T-cell (primary cell): ENCODE results near the gene BRD3OS. TPM values are rescaled to one million over a fixed set of nuclear protein-coding genes. Genes with fewer than 3 reads are reported as not detected.
A peak's percentile ranks its signal among the peaks of the same experiment; 100 is the strongest.

Source experiments
- ATAC-seq, 4 experiments: fragments of 200-7000 bp in 3 of 4; fragments of 150-1000 bp in 1 of 4; cut with Tn5 transposase; replicated peaks in 1 of 4; 1 replicate in 3 of 4; 2 replicates in 1 of 4; pipeline ENCODE4 v1.10.0; 2021; ENCODE audit warnings: moderate library complexity in 3 of 4, mild to moderate bottlenecking in 2 of 4, moderate number of reproducible peaks in 1 of 4
- CTCF ChIA-PET, 2 donors: fragments of 300-600 bp; sonication (Branson Sonifier 250); formaldehyde crosslinking; loops; one replicate each; lab custom pipeline; 2022; ENCODE audit warnings: antibody characterized with exemption in 2 of 2; lab: Charles Lee
- POLR2A ChIA-PET, 2 donors: fragments of 300-600 bp; sonication (Branson Sonifier 250); formaldehyde crosslinking; loops; one replicate each; lab custom pipeline; 2022; ENCODE audit warnings: antibody characterized with exemption in 2 of 2; lab: Charles Lee
- DNase-seq, 35 experiments: peaks; one replicate each; pipeline versions ENCODE4 v3.0.0 to v3.0.0-alpha.2; 2013 to 2023
- H3K27ac ChIP-seq: one replicate; pipeline ENCODE4 v1.5.1; 2013; ENCODE audit warnings: low read length
- H3K27me3 ChIP-seq, 2 experiments: replicated peaks in 1 of 2; 1 replicate in 1 of 2; 2 replicates in 1 of 2; pipeline versions ENCODE4 v1.6.1 to v1.7.0; 2013; ENCODE audit warnings: low read length in 1 of 2, mixed read lengths in 1 of 2; ENCODE audit not compliant: control insufficient read depth in 2 of 2, insufficient read depth in 2 of 2; ENCODE audit errors: extremely low read depth in 1 of 2
- H3K36me3 ChIP-seq, 2 donors: 1 replicate in 1 of 2; 2 replicates in 1 of 2; pipeline versions ENCODE4 v1.6.1 to v1.7.0; 2013; ENCODE audit warnings: low read length in 1 of 2; ENCODE audit not compliant: control insufficient read depth in 2 of 2, insufficient read depth in 1 of 2; ENCODE audit errors: extremely low read depth in 1 of 2
- H3K4me1 ChIP-seq, 2 experiments: 1 replicate in 1 of 2; 2 replicates in 1 of 2; pipeline versions ENCODE4 v1.6.1 to v1.7.0; 2013; ENCODE audit warnings: low read length in 2 of 2, mixed read lengths in 1 of 2; ENCODE audit not compliant: insufficient read depth in 2 of 2, control insufficient read depth in 1 of 2; ENCODE audit errors: extremely low read depth in 1 of 2
- H3K4me3 ChIP-seq, 2 donors: 1 replicate in 1 of 2; 2 replicates in 1 of 2; pipeline versions ENCODE4 v1.5.1 to v1.7.0; 2013; ENCODE audit warnings: mild to moderate bottlenecking in 2 of 2, low read length in 1 of 2, moderate library complexity in 1 of 2; ENCODE audit not compliant: control insufficient read depth in 1 of 2; ENCODE audit errors: extremely low read depth in 1 of 2
- H3K9me3 ChIP-seq: 2 replicates; pipeline ENCODE4 v1.7.0; 2013
- H3K27ac Mint-ChIP-seq, 2 donors: one replicate each; pipeline ENCODE4 v1.8.0; 2020 to 2021; ENCODE audit warnings: mild to moderate bottlenecking in 2 of 2, mixed read lengths in 2 of 2
- H3K27me3 Mint-ChIP-seq, 2 donors: one replicate each; pipeline ENCODE4 v1.8.0; 2021 to 2022; ENCODE audit warnings: mixed read lengths in 2 of 2
- H3K36me3 Mint-ChIP-seq: one replicate; pipeline ENCODE4 v1.8.0; 2021; ENCODE audit warnings: mixed read lengths
- H3K4me1 Mint-ChIP-seq, 3 donors: one replicate each; pipeline ENCODE4 v1.8.0; 2020 to 2022; ENCODE audit warnings: mixed read lengths in 3 of 3, mild to moderate bottlenecking in 1 of 3
- H3K4me3 Mint-ChIP-seq, 3 donors: one replicate each; pipeline ENCODE4 v1.8.0; 2020 to 2022; ENCODE audit warnings: mild to moderate bottlenecking in 3 of 3, mixed read lengths in 3 of 3, moderate library complexity in 3 of 3
- H3K9me3 Mint-ChIP-seq, 3 donors: one replicate each; pipeline ENCODE4 v1.8.0; 2020 to 2022; ENCODE audit warnings: mixed read lengths in 3 of 3
- WGBS: methylation state at CpG from one replicate; pipeline ENCODE4 v1.1.5; 2013; ENCODE audit warnings: missing lambda C conversion rate; ENCODE audit not compliant: insufficient coverage; 5-methylcytosine and 5-hydroxymethylcytosine counted together
- total RNA-seq, 35 experiments: library from RNA in 6 of 35; stranded (reverse) in 6 of 35; fragments of 120-200 nt in 1 of 35; gene quantifications; one replicate each; pipeline versions ENCODE4 v1.2.1 to v1.2.4 and lab custom pipeline; 2013 to 2026

The BRD3OS gene
- total RNA-seq, 5 donors from 2014 or later (not counting 1 experiment from before 2014, with no cell fraction given): 8.4 to 18.0 (median 16.5) TPM

DNA sequence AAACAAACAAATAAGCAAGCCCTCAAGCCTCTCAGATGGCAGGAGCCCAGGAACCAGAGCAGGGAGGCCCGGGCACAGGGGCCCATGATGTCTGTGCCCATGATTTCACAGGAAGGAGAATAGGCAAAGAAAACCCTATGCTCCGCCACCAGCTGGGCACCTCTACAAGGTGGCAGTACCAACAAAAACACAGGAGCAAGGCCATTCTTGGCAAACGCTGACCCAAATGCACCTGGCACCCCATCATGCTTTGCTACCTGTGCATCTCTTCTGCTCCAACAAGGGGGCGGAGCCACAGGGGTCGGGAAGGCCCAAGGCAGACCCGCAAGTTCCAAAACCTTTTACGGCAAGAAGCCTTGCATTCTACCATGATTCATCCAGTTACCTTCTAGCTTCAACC lies 39.4 kb downstream of the BRD3OS start:
- Mint-ChIP-seq H3K9me3 (no peaks in the 10 kb centered on the region), H3K27ac (peak overlapping the region; percentile 34 to 55), H3K27me3 (no peaks in the 10 kb centered on the region), H3K36me3 (no peaks in the 10 kb centered on the region), H3K4me1 (peaks cover 46 to 66% (median 66%) of the 10 kb centered on the region in 3 donors), H3K4me3 (peak overlapping the region; percentile 85 to 92 (median 88))
- ATAC-seq (no peak), DNase-seq (no peak)
- CTCF ChIA-PET: no interaction called here
- 93% methylated on average over 7 of the region's 7 CpGs for WGBS
- no peak overlapping the region for H3K27ac ChIP-seq
- no peak overlapping the region for H3K4me3 ChIP-seq
- POLR2A ChIA-PET: no interaction called here
- peaks cover 0 to 6% of the 10 kb centered on the region in 2 experiments for H3K27me3 ChIP-seq
- peaks cover 8 to 82% of the 10 kb centered on the region in 2 experiments for H3K4me1 ChIP-seq
- H3K36me3 ChIP-seq: peaks cover 0 to 3% of the 10 kb centered on the region in 2 donors
- no peaks in the 10 kb centered on the region for H3K9me3 ChIP-seq

- Histone ChIP-seq H3K27ac (peak overlapping the region; percentile 46), H3K4me3 (peak overlapping the region; percentile 67 to 76), H3K27me3 (peaks cover 0 to 17% of the 10 kb centered on the region in 2 experiments), H3K36me3 (peaks cover 0 to 3% of the 10 kb centered on the region in 2 donors), H3K4me1 (peaks cover 6 to 71% of the 10 kb centered on the region in 2 experiments), H3K9me3 (no peaks in the 10 kb centered on the region)
- Mint-ChIP-seq H3K4me3 (peak overlapping the region; percentile 85 to 92 (median 88)), H3K36me3 (no peaks in the 10 kb centered on the region), H3K27me3 (peaks cover 7 to 8% of the 10 kb centered on the region in 2 donors), H3K4me1 (peaks cover 37 to 56% (median 55%) of the 10 kb centered on the region in 3 donors), H3K27ac (peak overlapping the region; percentile 91 to 92), H3K9me3 (no peaks in the 10 kb centered on the region)
- DNase-seq (peak in 34 of 35 experiments; percentile 16 to 72 (median 44)), ATAC-seq (peak in 2 of 4 experiments; percentile 12 to 13)
- WGBS: 19% methylated on average over 16 of the region's 28 CpGs
- ChIA-PET POLR2A (interaction anchor here in 1 of 2 donors (0.6 kb wide), 1 partner anchor 70 kb away, joined by 3 read pairs; the partner anchor contains the start of gene WDR5), CTCF (interaction anchor here in 1 of 2 donors (0.5 to 1.3 kb wide), 2 partner anchors 33 to 39 kb away, joined by 3 read pairs; no protein-coding TSS in a partner anchor)
Observed at GRCh38 chr9:134065612-134066419, 40.5 kb downstream of the BRD3OS start.

GRCh38 chr9:134066526-134066912 lies 41.2 kb downstream of the BRD3OS start:
- Mint-ChIP-seq H3K27ac (peak overlapping the region; percentile 91 to 92), H3K36me3 (no peaks in the 10 kb centered on the region), H3K27me3 (peaks cover 10 to 12% of the 10 kb centered on the region in 2 donors), H3K9me3 (no peaks in the 10 kb centered on the region), H3K4me1 (peaks cover 33 to 49% (median 48%) of the 10 kb centered on the region in 3 donors), H3K4me3 (peak overlapping the region; percentile 85 to 92 (median 88))
- ChIA-PET POLR2A (no interaction called here), CTCF (interaction anchor here in 1 of 2 donors (1.3 kb wide), 1 partner anchor 40 kb away, joined by 3 read pairs; no protein-coding TSS in a partner anchor)
- no peak for ATAC-seq
- Histone ChIP-seq H3K4me1 (peaks cover 6 to 64% of the 10 kb centered on the region in 2 experiments), H3K27ac (peak overlapping the region; percentile 46), H3K9me3 (no peaks in the 10 kb centered on the region), H3K4me3 (peak overlapping the region; percentile 67 to 76), H3K27me3 (peaks cover 0 to 24% of the 10 kb centered on the region in 2 experiments), H3K36me3 (peaks cover 0 to 3% of the 10 kb centered on the region in 2 donors)
- 15% methylated on average over 6 of the region's 9 CpGs for WGBS
- peak in 1 of 35 experiments; percentile 30 for DNase-seq

DNA sequence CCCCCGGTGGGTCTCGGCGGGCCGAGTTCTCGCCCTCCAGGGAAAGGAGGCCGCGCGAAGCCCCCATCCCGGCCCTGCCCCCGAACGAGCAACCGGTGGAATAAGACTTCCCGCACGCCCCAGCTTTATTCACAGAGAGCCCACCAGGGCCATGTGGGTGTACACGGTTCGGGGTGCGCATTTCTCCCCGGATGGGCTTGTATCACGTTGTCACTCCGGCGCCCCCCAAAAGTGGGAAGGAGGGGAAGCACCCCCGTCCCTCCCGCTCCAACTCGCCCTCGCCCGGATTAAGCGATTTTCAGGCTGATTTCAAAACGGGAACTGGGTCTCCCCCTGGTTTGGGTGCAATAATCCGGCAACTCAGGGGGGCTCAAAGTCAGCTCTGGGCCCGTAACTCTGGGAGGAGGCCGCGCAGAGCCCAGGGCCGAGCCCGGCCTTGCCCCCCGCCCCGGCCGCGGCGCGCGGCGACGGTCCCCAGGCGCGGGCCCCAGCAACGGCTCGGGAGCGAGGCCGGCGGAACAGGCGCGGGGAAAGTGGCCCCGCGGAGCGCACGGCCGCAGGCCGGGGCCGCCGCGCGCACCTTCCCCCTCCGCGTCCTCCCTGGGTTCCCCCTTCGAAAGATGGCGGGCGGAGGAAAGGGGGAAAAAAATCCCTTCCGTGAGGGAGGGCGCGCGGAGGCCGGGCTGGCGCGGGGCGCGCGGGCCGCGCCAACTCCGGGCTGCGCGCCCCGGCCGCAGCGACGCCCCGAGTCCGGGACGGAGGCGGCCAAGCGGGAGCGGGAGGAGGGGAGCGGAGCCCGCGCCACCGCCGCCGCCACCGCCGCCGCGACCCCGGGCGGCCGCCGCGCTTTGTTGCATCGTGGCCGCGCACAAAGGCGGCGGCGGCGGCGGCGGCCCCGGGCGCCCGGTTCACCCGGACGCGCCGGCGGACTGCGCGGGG lies 41.9 kb downstream of the BRD3OS start:
- ChIA-PET CTCF (interaction anchor here in 1 of 2 donors (1.3 kb wide), 1 partner anchor 40 kb away, joined by 3 read pairs; no protein-coding TSS in a partner anchor), POLR2A (no interaction called here)
- Mint-ChIP-seq H3K9me3 (no peaks in the 10 kb centered on the region), H3K4me3 (peak overlapping the region; percentile 85 to 92 (median 88)), H3K36me3 (no peaks in the 10 kb centered on the region), H3K27me3 (peaks cover 11 to 19% of the 10 kb centered on the region in 2 donors), H3K27ac (peak overlapping the region; percentile 69 to 83), H3K4me1 (peaks cover 33 to 48% (median 44%) of the 10 kb centered on the region in 3 donors)
- DNase-seq: peak in 25 of 35 experiments; percentile 16 to 80 (median 34)
- Histone ChIP-seq H3K4me3 (peak overlapping the region; percentile 67 to 76), H3K4me1 (peaks cover 6 to 57% of the 10 kb centered on the region in 2 experiments), H3K9me3 (no peaks in the 10 kb centered on the region), H3K27ac (peak overlapping the region; percentile 46), H3K36me3 (peaks cover 0 to 3% of the 10 kb centered on the region in 2 donors), H3K27me3 (peaks cover 0 to 26% of the 10 kb centered on the region in 2 experiments)
- peak; percentile 8 to 19 (median 15) for ATAC-seq
- under 1% methylated on average over 112 of the region's 126 CpGs for WGBS

DNA sequence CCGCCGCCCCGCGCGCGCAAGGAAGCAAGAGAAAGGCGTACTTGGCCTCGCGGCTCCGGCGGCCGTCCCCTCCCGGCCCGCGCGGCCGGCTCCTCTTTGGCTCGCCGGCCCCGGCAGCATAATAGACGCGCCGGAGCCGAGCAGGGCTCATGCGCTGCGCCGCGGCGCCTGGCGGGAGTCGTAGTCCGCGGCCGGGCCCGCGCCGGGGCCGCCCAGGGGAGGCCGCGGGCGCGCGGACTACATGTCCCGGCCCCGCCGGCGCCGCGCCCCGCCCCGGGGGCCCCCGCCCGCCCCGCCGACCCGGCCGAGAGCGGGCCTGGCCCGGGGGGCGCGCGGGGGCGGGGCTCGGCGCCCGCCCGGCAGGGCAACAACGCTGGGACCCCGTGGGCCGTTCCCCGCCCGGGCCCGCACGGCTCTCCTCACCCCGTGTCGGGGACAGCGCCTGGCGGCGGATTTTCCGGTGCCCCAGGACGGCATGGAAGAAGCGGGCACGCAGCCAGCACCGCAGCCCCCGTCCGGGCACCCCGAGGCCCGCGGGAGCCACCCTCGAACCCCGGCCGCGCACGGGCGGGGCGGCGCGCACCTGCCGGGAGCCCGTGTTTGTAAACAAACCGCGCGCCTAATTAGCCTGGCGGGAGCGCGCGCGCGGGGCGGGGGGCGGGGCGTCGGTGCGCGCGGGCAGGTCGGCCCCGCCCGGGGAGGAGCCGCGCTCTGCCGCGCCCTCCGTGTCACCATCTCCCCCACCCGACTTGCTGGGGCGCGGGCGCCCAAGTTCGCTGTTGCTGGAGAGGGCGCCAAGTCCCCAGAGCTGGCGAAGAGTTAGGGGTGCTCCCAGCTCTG lies 42.8 kb downstream of the BRD3OS start, which contains the start of gene BRD3:
Gene BRD3, minus strand, starts transcription at position 123 of the 840 bp plus-strand sequence. CDS start 14,549 bp downstream, outside the sequence.
- ChIA-PET CTCF (interaction anchor here in 1 of 2 donors (0.6 to 1.2 kb wide), 4 partner anchors 17 to 298 kb away, joined by 3 to 4 read pairs (median 3); partner anchors contain the start of gene WDR5), POLR2A (no interaction called here)
- Histone ChIP-seq H3K9me3 (no peaks in the 10 kb centered on the region), H3K4me1 (peaks cover 6 to 48% of the 10 kb centered on the region in 2 experiments), H3K27ac (peak within 1 kb of the TSS; percentile 88), H3K36me3 (peaks cover 0 to 3% of the 10 kb centered on the region in 2 donors), H3K4me3 (peak within 1 kb of the TSS; percentile 76 to 82), H3K27me3 (peaks cover 0 to 35% of the 10 kb centered on the region in 2 experiments)
- peak within 1 kb of the TSS; percentile 89 to 91 for H3K27ac Mint-ChIP-seq
- H3K27me3 Mint-ChIP-seq: peaks cover 13 to 22% of the 10 kb centered on the region in 2 donors
- no peaks in the 10 kb centered on the region for H3K9me3 Mint-ChIP-seq
- peak; percentile 70 to 93 (median 78) for DNase-seq
- under 1% methylated on average over 116 of the region's 131 CpGs for WGBS
- peak; percentile 86 to 88 (median 86) for ATAC-seq
- peak within 1 kb of the TSS; percentile 86 to 92 (median 88) for H3K4me3 Mint-ChIP-seq
- no peaks in the 10 kb centered on the region for H3K36me3 Mint-ChIP-seq
- peaks cover 33 to 38% (median 35%) of the 10 kb centered on the region in 3 donors for H3K4me1 Mint-ChIP-seq
